Gastroesophageal sphincter (tissue), 3 donors: Measurements from ENCODE around the gene MAP10.

ENCODE experiments used
- CTCF ChIP-seq, 4 experiments: fragments of 200-600 bp in 2 of 4; fragments of 450-650 bp in 2 of 4; sonication (generic) in 1 of 4; IDR thresholded peaks; one replicate each; pipeline ENCODE4 v1.5.1; 2017 to 2019; ENCODE audit warnings: antibody characterized with exemption in 4 of 4, mild to moderate bottlenecking in 2 of 4, moderate library complexity in 2 of 4
- EP300 ChIP-seq: sonication (generic); formaldehyde crosslinking; IDR thresholded peaks from one replicate; pipeline ENCODE4 v1.6.1; 2017; ENCODE audit warnings: antibody characterized with exemption, mild to moderate bottlenecking
- POLR2A ChIP-seq, 2 donors: fragments of 450-650 bp; IDR thresholded peaks; one replicate each; pipeline ENCODE4 v1.6.1; 2017; ENCODE audit warnings: antibody characterized with exemption in 2 of 2, mild to moderate bottlenecking in 2 of 2, moderate library complexity in 1 of 2
- POLR2AphosphoS5 ChIP-seq: sonication (generic); formaldehyde crosslinking; IDR thresholded peaks from one replicate; pipeline ENCODE4 v1.6.1; 2017; ENCODE audit warnings: antibody characterized with exemption

GRCh38 chr1:232793944-232794343, 11.3 kb upstream of the MAP10 start:
- TF ChIP-seq CTCF (IDR thresholded peaks at IDR 0.05) (peak; percentile 15 to 43 (median 38)), POLR2AphosphoS5 (peak; percentile 51), POLR2A (IDR thresholded peaks at IDR 0.05) (no peak), EP300 (no peak)
